A549 (cell line): Measurements from ENCODE around the gene ARMC6.

Experiments used
- CBX8 ChIP-seq: fragments of 200-600 bp; sonication (generic); IDR thresholded peaks from 2 replicates; pipeline ENCODE4 v1.6.1; 2016
- CEBPB ChIP-seq, 2 experiments: fragments of >200 bp in 1 of 2; sonication (Bioruptor Twin) in 1 of 2; formaldehyde crosslinking in 1 of 2; IDR thresholded peaks; 2 replicates each; pipeline ENCODE4 v1.6.1; 2012 to 2016
- CHD2 ChIP-seq: fragments of 150-350 bp; IDR thresholded peaks from 2 replicates; pipeline ENCODE4 v1.6.1; 2014; ENCODE audit warnings: low read length; ENCODE audit not compliant: partially characterized antibody
- CHD4 ChIP-seq: fragments of 200-600 bp; sonication (generic); IDR thresholded peaks from 2 replicates; pipeline ENCODE4 v1.6.1; 2016; ENCODE audit warnings: antibody characterized with exemption, mild to moderate bottlenecking, borderline replicate concordance
- EP300 ChIP-seq, 2 experiments: fragments of >200 bp; sonication (Bioruptor Twin); formaldehyde crosslinking; IDR thresholded peaks; 2 replicates in 1 of 2; 3 replicates in 1 of 2; pipeline ENCODE4 v1.6.1; 2016 to 2017
- KDM1A ChIP-seq: fragments of 200-600 bp; sonication (generic); IDR thresholded peaks from 2 replicates; pipeline ENCODE4 v1.6.1; 2016; ENCODE audit warnings: low read depth, mild to moderate bottlenecking
- MAFK ChIP-seq: fragments of 450-650 bp; IDR thresholded peaks from 2 replicates; pipeline ENCODE4 v1.6.1; 2014; ENCODE audit not compliant: partially characterized antibody
- PHF8 ChIP-seq: fragments of 200-600 bp; sonication (generic); IDR thresholded peaks from 2 replicates; pipeline ENCODE4 v1.6.1; 2016; ENCODE audit warnings: low read depth, mild to moderate bottlenecking, antibody characterized with exemption, moderate library complexity, borderline replicate concordance
- POLR2A ChIP-seq: IDR thresholded peaks from 2 replicates; pipeline ENCODE4 v1.6.1; 2012; ENCODE audit warnings: mild to moderate bottlenecking, low read length
- RAD21 ChIP-seq, 2 experiments: fragments of >200 bp in 1 of 2; sonication (Bioruptor Twin) in 1 of 2; formaldehyde crosslinking in 1 of 2; IDR thresholded peaks in 1 of 2; conservative IDR thresholded peaks in 1 of 2; 2 replicates in 1 of 2; 3 replicates in 1 of 2; pipeline ENCODE4 v1.6.1; 2012 to 2018; ENCODE audit warnings: inconsistent platforms in 1 of 2
- SMC3 ChIP-seq: fragments of >200 bp; sonication (Bioruptor Twin); formaldehyde crosslinking; IDR thresholded peaks from 3 replicates; pipeline ENCODE4 v1.6.1; 2018; ENCODE audit warnings: inconsistent platforms
- SREBF2 ChIP-seq: fragments of 450-650 bp; IDR thresholded peaks from 2 replicates; pipeline ENCODE4 v1.6.1; 2014; ENCODE audit warnings: mild to moderate bottlenecking, moderate library complexity
- TF ChIP-seq, protein P1 (sequence below): fragments of 250-450 bp; sonication (Bioruptor Pico); IDR thresholded peaks from 2 replicates; pipeline ENCODE4 v1.5.0; 2021; ENCODE audit warnings: mild to moderate bottlenecking, moderate library complexity, borderline replicate concordance
- TF ChIP-seq, protein P2 (sequence below): fragments of >200 bp; sonication (Bioruptor Twin); formaldehyde crosslinking; IDR thresholded peaks from 3 replicates; pipeline ENCODE4 v1.5.1; 2016

DNA sequence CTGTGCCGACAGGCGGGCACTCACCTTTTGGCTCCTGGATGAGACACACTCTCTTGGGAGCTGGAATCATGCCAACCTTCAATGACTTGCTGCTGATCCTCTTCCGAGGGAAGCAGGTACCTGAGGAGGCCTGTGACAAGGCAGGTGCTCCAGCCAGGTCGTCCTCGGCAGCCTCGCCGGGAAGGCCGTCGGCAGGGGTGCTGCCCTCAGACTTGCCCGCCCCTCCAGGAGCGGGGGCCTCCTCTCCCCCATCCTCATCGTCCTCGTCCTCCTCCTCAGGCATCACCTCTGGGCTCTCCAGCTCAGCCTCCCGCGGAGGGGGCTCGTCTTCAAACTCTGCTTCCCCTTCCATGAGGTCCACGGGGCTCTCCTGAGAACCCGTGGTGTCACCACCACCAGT lies 29.3 kb upstream of the ARMC6 start:
- no peak for TF ChIP-seq CBX8
- TF ChIP-seq, protein P1, sequence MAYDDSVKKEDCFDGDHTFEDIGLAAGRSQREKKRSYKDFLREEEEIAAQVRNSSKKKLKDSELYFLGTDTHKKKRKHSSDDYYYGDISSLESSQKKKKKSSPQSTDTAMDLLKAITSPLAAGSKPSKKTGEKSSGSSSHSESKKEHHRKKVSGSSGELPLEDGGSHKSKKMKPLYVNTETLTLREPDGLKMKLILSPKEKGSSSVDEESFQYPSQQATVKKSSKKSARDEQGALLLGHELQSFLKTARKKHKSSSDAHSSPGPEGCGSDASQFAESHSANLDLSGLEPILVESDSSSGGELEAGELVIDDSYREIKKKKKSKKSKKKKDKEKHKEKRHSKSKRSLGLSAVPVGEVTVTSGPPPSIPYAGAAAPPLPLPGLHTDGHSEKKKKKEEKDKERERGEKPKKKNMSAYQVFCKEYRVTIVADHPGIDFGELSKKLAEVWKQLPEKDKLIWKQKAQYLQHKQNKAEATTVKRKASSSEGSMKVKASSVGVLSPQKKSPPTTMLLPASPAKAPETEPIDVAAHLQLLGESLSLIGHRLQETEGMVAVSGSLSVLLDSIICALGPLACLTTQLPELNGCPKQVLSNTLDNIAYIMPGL (CRISPR knock-in tag), result no peak
- no peak for TF ChIP-seq KDM1A
- TF ChIP-seq EP300 (IDR thresholded peaks at IDR 0.05), result no peak
- no peak for TF ChIP-seq MAFK
- no peak for TF ChIP-seq POLR2A
- TF ChIP-seq, protein P2, sequence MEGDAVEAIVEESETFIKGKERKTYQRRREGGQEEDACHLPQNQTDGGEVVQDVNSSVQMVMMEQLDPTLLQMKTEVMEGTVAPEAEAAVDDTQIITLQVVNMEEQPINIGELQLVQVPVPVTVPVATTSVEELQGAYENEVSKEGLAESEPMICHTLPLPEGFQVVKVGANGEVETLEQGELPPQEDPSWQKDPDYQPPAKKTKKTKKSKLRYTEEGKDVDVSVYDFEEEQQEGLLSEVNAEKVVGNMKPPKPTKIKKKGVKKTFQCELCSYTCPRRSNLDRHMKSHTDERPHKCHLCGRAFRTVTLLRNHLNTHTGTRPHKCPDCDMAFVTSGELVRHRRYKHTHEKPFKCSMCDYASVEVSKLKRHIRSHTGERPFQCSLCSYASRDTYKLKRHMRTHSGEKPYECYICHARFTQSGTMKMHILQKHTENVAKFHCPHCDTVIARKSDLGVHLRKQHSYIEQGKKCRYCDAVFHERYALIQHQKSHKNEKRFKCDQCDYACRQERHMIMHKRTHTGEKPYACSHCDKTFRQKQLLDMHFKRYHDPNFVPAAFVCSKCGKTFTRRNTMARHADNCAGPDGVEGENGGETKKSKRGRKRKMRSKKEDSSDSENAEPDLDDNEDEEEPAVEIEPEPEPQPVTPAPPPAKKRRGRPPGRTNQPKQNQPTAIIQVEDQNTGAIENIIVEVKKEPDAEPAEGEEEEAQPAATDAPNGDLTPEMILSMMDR, result no peak
- no peak for TF ChIP-seq SMC3
- no peak for TF ChIP-seq CHD2
- no peak for TF ChIP-seq SREBF2
- no peak for TF ChIP-seq CEBPB (IDR thresholded peaks at IDR 0.05)
- no peak for TF ChIP-seq PHF8
- TF ChIP-seq RAD21 (conservative IDR thresholded peaks at IDR 0.05 in 1 of 2, IDR thresholded peaks at IDR 0.05 in 1 of 2), result no peak
- TF ChIP-seq CHD4, result no peak
